HEK293 (cell line): ENCODE measurements around the gene FAT2.

Source experiments
- HOXA7 ChIP-seq: sonication (generic); formaldehyde crosslinking; IDR thresholded peaks from 2 replicates; pipeline ENCODE4 v1.8.1; 2022; ENCODE audit warnings: missing genetic modification reagents, borderline replicate concordance
- OVOL3 ChIP-seq: fragments of 450-650 bp; formaldehyde crosslinking; IDR thresholded peaks from 2 replicates; pipeline ENCODE4 v1.5.1; 2016; ENCODE audit warnings: missing biosample characterization, missing genetic modification characterization
- SETDB1 ChIP-seq: IDR thresholded peaks from one replicate; pipeline ENCODE4 v1.6.1; 2017; ENCODE audit warnings: mild to moderate bottlenecking, low read length, moderate library complexity, mixed read lengths; ENCODE audit not compliant: insufficient read length
- SP2 ChIP-seq: fragments of 450-650 bp; formaldehyde crosslinking; IDR thresholded peaks from 2 replicates; pipeline ENCODE4 v1.5.1; 2016; ENCODE audit warnings: missing biosample characterization, missing genetic modification characterization
- ZBTB1 ChIP-seq: fragments of 450-650 bp; formaldehyde crosslinking; IDR thresholded peaks from 2 replicates; pipeline ENCODE4 v1.5.1; 2016; ENCODE audit warnings: missing biosample characterization, missing genetic modification characterization
- ZBTB17 ChIP-seq: fragments of 450-650 bp; formaldehyde crosslinking; IDR thresholded peaks from 2 replicates; pipeline ENCODE4 v1.5.1; 2016; ENCODE audit warnings: missing biosample characterization, missing genetic modification characterization
- ZNF114 ChIP-seq: fragments of 450-650 bp; formaldehyde crosslinking; IDR thresholded peaks from 2 replicates; pipeline ENCODE4 v1.5.0; 2017; ENCODE audit warnings: missing biosample characterization, missing genetic modification characterization
- ZNF501 ChIP-seq: fragments of 450-650 bp; formaldehyde crosslinking; IDR thresholded peaks from 2 replicates; pipeline ENCODE4 v1.5.1; 2016; ENCODE audit warnings: missing biosample characterization, missing genetic modification characterization
- ZNF558 ChIP-seq: fragments of 450-650 bp; formaldehyde crosslinking; IDR thresholded peaks from 2 replicates; pipeline ENCODE4 v1.5.1; 2016; ENCODE audit warnings: missing biosample characterization, missing genetic modification characterization
- TF ChIP-seq, protein P1 (sequence below): fragments of 450-650 bp; formaldehyde crosslinking; IDR thresholded peaks from 2 replicates; pipeline ENCODE4 v1.5.1; 2017; ENCODE audit warnings: missing biosample characterization, missing genetic modification characterization
- TF ChIP-seq, protein P2 (sequence below): fragments of 450-650 bp; formaldehyde crosslinking; IDR thresholded peaks from 2 replicates; pipeline ENCODE4 v1.5.1; 2016; ENCODE audit warnings: missing biosample characterization, missing genetic modification characterization
- TF ChIP-seq, protein P3 (sequence below): fragments of 450-650 bp; formaldehyde crosslinking; IDR thresholded peaks from 2 replicates; pipeline ENCODE4 v1.5.1; 2016; ENCODE audit warnings: missing biosample characterization, missing genetic modification characterization
- TF ChIP-seq, protein P4 (sequence below): fragments of 450-650 bp; formaldehyde crosslinking; IDR thresholded peaks from 2 replicates; pipeline ENCODE4 v1.5.1; 2016; ENCODE audit warnings: missing biosample characterization, missing genetic modification characterization, low read depth
- TF ChIP-seq, protein P5 (sequence below): fragments of 450-650 bp; formaldehyde crosslinking; IDR thresholded peaks from 2 replicates; pipeline ENCODE4 v1.5.1; 2016; ENCODE audit warnings: missing biosample characterization, missing genetic modification characterization

DNA sequence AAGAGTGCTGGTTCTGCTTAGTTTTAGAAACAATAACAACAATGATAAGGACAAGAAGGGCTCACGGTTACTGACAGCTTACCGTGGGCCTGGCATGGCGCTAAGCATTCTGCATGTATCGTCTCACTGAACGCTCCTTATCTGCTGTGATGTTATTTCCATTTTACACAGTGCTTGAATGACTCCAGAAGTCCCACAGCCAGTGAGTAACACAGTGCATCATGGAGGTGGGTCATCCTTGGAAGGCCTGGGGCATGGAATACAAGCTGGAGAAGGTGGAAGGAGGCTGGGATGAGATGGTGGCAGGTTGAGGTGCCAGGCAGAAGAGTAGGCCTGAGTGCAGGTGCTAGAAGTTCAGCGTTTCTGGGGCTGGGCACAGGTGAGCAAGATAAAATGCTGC is 36.5 kb upstream of the FAT2 start:
- no peak for TF ChIP-seq HOXA7 (CRISPR knock-in tag)
- TF ChIP-seq, protein P1, sequence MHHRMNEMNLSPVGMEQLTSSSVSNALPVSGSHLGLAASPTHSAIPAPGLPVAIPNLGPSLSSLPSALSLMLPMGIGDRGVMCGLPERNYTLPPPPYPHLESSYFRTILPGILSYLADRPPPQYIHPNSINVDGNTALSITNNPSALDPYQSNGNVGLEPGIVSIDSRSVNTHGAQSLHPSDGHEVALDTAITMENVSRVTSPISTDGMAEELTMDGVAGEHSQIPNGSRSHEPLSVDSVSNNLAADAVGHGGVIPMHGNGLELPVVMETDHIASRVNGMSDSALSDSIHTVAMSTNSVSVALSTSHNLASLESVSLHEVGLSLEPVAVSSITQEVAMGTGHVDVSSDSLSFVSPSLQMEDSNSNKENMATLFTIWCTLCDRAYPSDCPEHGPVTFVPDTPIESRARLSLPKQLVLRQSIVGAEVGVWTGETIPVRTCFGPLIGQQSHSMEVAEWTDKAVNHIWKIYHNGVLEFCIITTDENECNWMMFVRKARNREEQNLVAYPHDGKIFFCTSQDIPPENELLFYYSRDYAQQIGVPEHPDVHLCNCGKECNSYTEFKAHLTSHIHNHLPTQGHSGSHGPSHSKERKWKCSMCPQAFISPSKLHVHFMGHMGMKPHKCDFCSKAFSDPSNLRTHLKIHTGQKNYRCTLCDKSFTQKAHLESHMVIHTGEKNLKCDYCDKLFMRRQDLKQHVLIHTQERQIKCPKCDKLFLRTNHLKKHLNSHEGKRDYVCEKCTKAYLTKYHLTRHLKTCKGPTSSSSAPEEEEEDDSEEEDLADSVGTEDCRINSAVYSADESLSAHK = no peak
- no peak for TF ChIP-seq SP2 (tag by site-specific recombination)
- TF ChIP-seq, protein P2, sequence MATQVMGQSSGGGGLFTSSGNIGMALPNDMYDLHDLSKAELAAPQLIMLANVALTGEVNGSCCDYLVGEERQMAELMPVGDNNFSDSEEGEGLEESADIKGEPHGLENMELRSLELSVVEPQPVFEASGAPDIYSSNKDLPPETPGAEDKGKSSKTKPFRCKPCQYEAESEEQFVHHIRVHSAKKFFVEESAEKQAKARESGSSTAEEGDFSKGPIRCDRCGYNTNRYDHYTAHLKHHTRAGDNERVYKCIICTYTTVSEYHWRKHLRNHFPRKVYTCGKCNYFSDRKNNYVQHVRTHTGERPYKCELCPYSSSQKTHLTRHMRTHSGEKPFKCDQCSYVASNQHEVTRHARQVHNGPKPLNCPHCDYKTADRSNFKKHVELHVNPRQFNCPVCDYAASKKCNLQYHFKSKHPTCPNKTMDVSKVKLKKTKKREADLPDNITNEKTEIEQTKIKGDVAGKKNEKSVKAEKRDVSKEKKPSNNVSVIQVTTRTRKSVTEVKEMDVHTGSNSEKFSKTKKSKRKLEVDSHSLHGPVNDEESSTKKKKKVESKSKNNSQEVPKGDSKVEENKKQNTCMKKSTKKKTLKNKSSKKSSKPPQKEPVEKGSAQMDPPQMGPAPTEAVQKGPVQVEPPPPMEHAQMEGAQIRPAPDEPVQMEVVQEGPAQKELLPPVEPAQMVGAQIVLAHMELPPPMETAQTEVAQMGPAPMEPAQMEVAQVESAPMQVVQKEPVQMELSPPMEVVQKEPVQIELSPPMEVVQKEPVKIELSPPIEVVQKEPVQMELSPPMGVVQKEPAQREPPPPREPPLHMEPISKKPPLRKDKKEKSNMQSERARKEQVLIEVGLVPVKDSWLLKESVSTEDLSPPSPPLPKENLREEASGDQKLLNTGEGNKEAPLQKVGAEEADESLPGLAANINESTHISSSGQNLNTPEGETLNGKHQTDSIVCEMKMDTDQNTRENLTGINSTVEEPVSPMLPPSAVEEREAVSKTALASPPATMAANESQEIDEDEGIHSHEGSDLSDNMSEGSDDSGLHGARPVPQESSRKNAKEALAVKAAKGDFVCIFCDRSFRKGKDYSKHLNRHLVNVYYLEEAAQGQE (tag by site-specific recombination) = no peak
- TF ChIP-seq, protein P3, sequence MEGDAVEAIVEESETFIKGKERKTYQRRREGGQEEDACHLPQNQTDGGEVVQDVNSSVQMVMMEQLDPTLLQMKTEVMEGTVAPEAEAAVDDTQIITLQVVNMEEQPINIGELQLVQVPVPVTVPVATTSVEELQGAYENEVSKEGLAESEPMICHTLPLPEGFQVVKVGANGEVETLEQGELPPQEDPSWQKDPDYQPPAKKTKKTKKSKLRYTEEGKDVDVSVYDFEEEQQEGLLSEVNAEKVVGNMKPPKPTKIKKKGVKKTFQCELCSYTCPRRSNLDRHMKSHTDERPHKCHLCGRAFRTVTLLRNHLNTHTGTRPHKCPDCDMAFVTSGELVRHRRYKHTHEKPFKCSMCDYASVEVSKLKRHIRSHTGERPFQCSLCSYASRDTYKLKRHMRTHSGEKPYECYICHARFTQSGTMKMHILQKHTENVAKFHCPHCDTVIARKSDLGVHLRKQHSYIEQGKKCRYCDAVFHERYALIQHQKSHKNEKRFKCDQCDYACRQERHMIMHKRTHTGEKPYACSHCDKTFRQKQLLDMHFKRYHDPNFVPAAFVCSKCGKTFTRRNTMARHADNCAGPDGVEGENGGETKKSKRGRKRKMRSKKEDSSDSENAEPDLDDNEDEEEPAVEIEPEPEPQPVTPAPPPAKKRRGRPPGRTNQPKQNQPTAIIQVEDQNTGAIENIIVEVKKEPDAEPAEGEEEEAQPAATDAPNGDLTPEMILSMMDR (tag by site-specific recombination) = no peak
- no peak for TF ChIP-seq ZBTB17 (tag by site-specific recombination)
- TF ChIP-seq OVOL3 = no peak
- TF ChIP-seq SETDB1 = no peak
- no peak for TF ChIP-seq ZNF501
- TF ChIP-seq ZNF114 = no peak
- TF ChIP-seq, protein P4, sequence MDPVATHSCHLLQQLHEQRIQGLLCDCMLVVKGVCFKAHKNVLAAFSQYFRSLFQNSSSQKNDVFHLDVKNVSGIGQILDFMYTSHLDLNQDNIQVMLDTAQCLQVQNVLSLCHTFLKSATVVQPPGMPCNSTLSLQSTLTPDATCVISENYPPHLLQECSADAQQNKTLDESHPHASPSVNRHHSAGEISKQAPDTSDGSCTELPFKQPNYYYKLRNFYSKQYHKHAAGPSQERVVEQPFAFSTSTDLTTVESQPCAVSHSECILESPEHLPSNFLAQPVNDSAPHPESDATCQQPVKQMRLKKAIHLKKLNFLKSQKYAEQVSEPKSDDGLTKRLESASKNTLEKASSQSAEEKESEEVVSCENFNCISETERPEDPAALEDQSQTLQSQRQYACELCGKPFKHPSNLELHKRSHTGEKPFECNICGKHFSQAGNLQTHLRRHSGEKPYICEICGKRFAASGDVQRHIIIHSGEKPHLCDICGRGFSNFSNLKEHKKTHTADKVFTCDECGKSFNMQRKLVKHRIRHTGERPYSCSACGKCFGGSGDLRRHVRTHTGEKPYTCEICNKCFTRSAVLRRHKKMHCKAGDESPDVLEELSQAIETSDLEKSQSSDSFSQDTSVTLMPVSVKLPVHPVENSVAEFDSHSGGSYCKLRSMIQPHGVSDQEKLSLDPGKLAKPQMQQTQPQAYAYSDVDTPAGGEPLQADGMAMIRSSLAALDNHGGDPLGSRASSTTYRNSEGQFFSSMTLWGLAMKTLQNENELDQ (tag by site-specific recombination) = no peak
- TF ChIP-seq, protein P5, sequence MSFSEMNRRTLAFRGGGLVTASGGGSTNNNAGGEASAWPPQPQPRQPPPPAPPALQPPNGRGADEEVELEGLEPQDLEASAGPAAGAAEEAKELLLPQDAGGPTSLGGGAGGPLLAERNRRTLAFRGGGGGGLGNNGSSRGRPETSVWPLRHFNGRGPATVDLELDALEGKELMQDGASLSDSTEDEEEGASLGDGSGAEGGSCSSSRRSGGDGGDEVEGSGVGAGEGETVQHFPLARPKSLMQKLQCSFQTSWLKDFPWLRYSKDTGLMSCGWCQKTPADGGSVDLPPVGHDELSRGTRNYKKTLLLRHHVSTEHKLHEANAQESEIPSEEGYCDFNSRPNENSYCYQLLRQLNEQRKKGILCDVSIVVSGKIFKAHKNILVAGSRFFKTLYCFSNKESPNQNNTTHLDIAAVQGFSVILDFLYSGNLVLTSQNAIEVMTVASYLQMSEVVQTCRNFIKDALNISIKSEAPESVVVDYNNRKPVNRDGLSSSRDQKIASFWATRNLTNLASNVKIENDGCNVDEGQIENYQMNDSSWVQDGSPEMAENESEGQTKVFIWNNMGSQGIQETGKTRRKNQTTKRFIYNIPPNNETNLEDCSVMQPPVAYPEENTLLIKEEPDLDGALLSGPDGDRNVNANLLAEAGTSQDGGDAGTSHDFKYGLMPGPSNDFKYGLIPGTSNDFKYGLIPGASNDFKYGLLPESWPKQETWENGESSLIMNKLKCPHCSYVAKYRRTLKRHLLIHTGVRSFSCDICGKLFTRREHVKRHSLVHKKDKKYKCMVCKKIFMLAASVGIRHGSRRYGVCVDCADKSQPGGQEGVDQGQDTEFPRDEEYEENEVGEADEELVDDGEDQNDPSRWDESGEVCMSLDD (tag by site-specific recombination) = no peak
- TF ChIP-seq ZBTB1 (tag by site-specific recombination) = no peak
- TF ChIP-seq ZNF558 (tag by site-specific recombination) = no peak
